ENCODE measurements around the gene VDR. TPM values are rescaled to one million over a fixed set of nuclear protein-coding genes. Genes with fewer than 3 reads are reported as not detected.
A peak's percentile ranks its signal among the peaks of the same experiment; 100 is the strongest.

The VDR gene
- total and polyA plus RNA-seq, 2 experiments from 2014 or later: not detected

- no peak overlapping the region for H3K4me3 ChIP-seq
- TF ChIP-seq CTCF (IDR thresholded peaks at IDR 0.05; ENCODE audit: low read depth, low read length): no peak
- H3K4me1 ChIP-seq (ENCODE audit: low read depth): peaks cover 9% of the 10 kb centered on the region
- H3K27me3 ChIP-seq: no peaks in the 10 kb centered on the region
- no peaks in the 10 kb centered on the region for H3K36me3 ChIP-seq
- H3K9me3 ChIP-seq (ENCODE audit: low read depth): no peaks in the 10 kb centered on the region
- no peak overlapping the region for H3K27ac ChIP-seq
- peak in 1 of 2 donors; percentile 35 for DNase-seq (ENCODE audit: low read depth in 1 of 2, low spot score in 1 of 2)
These were observed 19.7 kb downstream of the VDR start for GRCh38 chr12:47885012-47885501.

- Histone ChIP-seq H3K27me3 (no peaks in the 10 kb centered on the region), H3K9me3 (ENCODE audit: low read depth) (no peaks in the 10 kb centered on the region), H3K4me1 (ENCODE audit: low read depth) (peaks cover 9% of the 10 kb centered on the region), H3K27ac (no peak overlapping the region), H3K36me3 (no peaks in the 10 kb centered on the region), H3K4me3 (no peak overlapping the region)
- TF ChIP-seq CTCF (IDR thresholded peaks at IDR 0.05; ENCODE audit: low read depth, low read length): no peak
- no peak for DNase-seq (ENCODE audit: low read depth in 1 of 2, low spot score in 1 of 2)
These were observed 20.3 kb downstream of the VDR start for GRCh38 chr12:47884501-47884900.

DNA sequence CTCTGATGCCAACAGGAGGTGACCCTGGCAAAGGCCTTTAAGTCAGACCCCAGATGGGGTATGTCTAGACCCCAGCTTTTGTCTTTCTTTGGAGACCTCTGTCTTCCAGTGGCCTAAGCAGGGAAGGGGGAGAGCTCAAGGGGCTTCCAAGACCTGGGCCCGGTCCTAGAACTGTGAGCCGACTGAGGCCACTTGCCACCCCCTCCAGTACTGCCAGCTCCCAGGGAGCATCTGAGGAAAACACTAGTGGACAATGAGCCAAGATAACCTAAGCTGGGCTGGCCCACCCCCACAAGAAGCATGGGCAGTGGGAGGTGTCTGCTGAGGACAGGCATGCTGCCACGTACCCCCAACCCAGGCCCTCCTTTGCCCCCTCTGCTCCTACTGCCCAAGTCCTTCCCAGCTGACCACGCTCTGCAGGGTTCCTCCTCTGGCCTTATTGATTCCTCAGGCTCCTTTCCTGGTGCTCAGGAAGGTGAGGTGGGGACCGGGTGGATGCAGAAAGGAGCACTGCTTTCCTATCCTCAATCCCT, 21.1 kb downstream of the VDR start:
- no peak for TF ChIP-seq CTCF (IDR thresholded peaks at IDR 0.05; ENCODE audit: low read depth, low read length)
- H3K36me3 ChIP-seq: no peaks in the 10 kb centered on the region
- H3K4me1 ChIP-seq (ENCODE audit: low read depth): peaks cover 9% of the 10 kb centered on the region

GRCh38 chr12:47882781-47883546, 21.8 kb downstream of the VDR start:
- H3K9me3 ChIP-seq (ENCODE audit: low read depth): no peaks in the 10 kb centered on the region
- no peaks in the 10 kb centered on the region for H3K36me3 ChIP-seq
- H3K4me1 ChIP-seq (ENCODE audit: low read depth): peaks cover 4% of the 10 kb centered on the region
- no peaks in the 10 kb centered on the region for H3K27me3 ChIP-seq
- no peak overlapping the region for H3K4me3 ChIP-seq
- H3K27ac ChIP-seq: no peak overlapping the region
- no peak for DNase-seq (ENCODE audit: low read depth in 1 of 2, low spot score in 1 of 2)
- TF ChIP-seq CTCF (IDR thresholded peaks at IDR 0.05; ENCODE audit: low read depth, low read length): no peak

More for the DNA sequence above, 21.1 kb downstream of the VDR start:
- Histone ChIP-seq H3K9me3 (ENCODE audit: low read depth) (no peaks in the 10 kb centered on the region), H3K27me3 (no peaks in the 10 kb centered on the region), H3K27ac (no peak overlapping the region), H3K4me3 (no peak overlapping the region)
- no peak for DNase-seq (ENCODE audit: low read depth in 1 of 2, low spot score in 1 of 2)

DNA sequence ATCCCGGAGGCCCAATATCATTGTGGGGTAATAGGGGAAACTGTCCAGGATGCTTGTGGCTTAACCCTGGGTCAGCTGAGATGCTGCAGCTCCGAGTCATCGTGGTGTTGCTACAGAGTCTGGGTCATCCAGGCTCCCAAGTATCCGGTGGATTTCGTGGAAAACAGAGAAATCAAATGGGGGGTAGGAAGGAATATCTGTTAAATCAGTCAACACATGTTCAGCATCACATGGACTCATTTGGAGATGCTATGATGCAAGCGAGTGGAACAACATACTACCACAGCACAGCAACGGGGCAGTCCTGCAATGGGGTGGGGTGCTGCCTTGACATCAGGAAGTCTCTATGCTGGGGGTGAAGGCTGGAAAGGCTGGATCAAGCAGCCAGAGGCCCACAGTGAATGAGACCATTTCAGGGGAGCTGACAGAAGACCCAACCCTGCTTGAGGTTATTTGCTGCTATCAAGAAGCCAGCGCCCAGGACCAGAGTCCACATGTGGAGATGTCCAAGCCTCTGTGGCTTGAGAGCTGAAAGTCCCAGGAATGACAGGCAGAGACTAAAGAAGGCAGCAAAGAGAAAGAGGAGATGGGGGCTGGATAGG, 22.9 kb downstream of the VDR start:
- Histone ChIP-seq H3K9me3 (ENCODE audit: low read depth) (no peaks in the 10 kb centered on the region), H3K36me3 (no peaks in the 10 kb centered on the region), H3K27ac (no peak overlapping the region), H3K4me1 (ENCODE audit: low read depth) (no peaks in the 10 kb centered on the region), H3K4me3 (no peak overlapping the region), H3K27me3 (no peaks in the 10 kb centered on the region)
- DNase-seq (ENCODE audit: low read depth in 1 of 2, low spot score in 1 of 2): peak in 1 of 2 donors; percentile 99
- TF ChIP-seq CTCF (IDR thresholded peaks at IDR 0.05; ENCODE audit: low read depth, low read length): no peak
